Spleen (tissue), 11 donors: ENCODE results near the gene RPS3. TPM values are rescaled to one million over a fixed set of nuclear protein-coding genes. Genes with fewer than 3 reads are reported as not detected.

Experiments
- DNase-seq: peaks from one replicate; pipeline ENCODE4 v3.0.0-alpha.2; 2020
- H3K27ac ChIP-seq, 8 donors: fragments of 200-600 bp; sonication (generic) in 7 of 8; 1 replicate in 4 of 8; 2 replicates in 4 of 8; pipeline versions ENCODE4 v1.5.0 to v1.8.0; 2016 to 2021; ENCODE audit warnings: inconsistent platforms in 4 of 8, mild to moderate bottlenecking in 4 of 8, moderate library complexity in 1 of 8
- H3K27me3 ChIP-seq, 7 donors: fragments of 200-600 bp; sonication (generic) in 6 of 7; replicated peaks in 1 of 7; 1 replicate in 4 of 7; 2 replicates in 3 of 7; pipeline versions ENCODE4 v1.5.0 to v1.8.0; 2016 to 2021; ENCODE audit warnings: inconsistent platforms in 3 of 7, mild to moderate bottlenecking in 1 of 7
- H3K36me3 ChIP-seq, 6 donors: fragments of 200-600 bp; sonication (generic) in 5 of 6; 1 replicate in 4 of 6; 2 replicates in 2 of 6; pipeline versions ENCODE4 v1.5.0 to v1.8.0; 2016 to 2021; ENCODE audit warnings: inconsistent platforms in 2 of 6
- H3K4me1 ChIP-seq, 6 donors: fragments of 200-600 bp; sonication (generic) in 5 of 6; 1 replicate in 3 of 6; 2 replicates in 3 of 6; pipeline versions ENCODE4 v1.5.0 to v1.8.0; 2016 to 2021; ENCODE audit warnings: inconsistent platforms in 3 of 6
- H3K4me3 ChIP-seq, 8 donors: fragments of 200-600 bp; sonication (generic) in 7 of 8; 1 replicate in 4 of 8; 2 replicates in 4 of 8; pipeline versions ENCODE4 v1.5.0 to v1.8.0; 2016 to 2021; ENCODE audit warnings: inconsistent platforms in 4 of 8, mild to moderate bottlenecking in 4 of 8, moderate library complexity in 2 of 8
- H3K9me3 ChIP-seq, 8 donors: fragments of 200-600 bp; sonication (generic) in 7 of 8; 1 replicate in 4 of 8; 2 replicates in 4 of 8; pipeline versions ENCODE4 v1.5.0 to v1.8.0; 2016 to 2021; ENCODE audit warnings: inconsistent platforms in 4 of 8
- CTCF ChIP-seq, 11 experiments: fragments of 200-600 bp in 7 of 11; fragments of 450-650 bp in 4 of 11; sonication (generic) in 4 of 11; IDR thresholded peaks in 8 of 11; conservative IDR thresholded peaks in 3 of 11; 1 replicate in 7 of 11; 2 replicates in 4 of 11; pipeline versions ENCODE4 v1.4.0 to v1.8.0; 2016 to 2021; ENCODE audit warnings: antibody characterized with exemption in 11 of 11, inconsistent platforms in 4 of 11, mild to moderate bottlenecking in 1 of 11
- POLR2A ChIP-seq, 3 donors: fragments of 450-650 bp; IDR thresholded peaks; one replicate each; pipeline ENCODE4 v1.5.1; 2017; ENCODE audit warnings: antibody characterized with exemption in 3 of 3, mild to moderate bottlenecking in 1 of 3
- POLR2AphosphoS5 ChIP-seq, 3 donors: sonication (generic); formaldehyde crosslinking; IDR thresholded peaks; one replicate each; pipeline ENCODE4 v1.5.1; 2017; ENCODE audit warnings: antibody characterized with exemption in 3 of 3
- WGBS, 5 donors: extraction: QIAGEN DNeasy Blood & Tissue Kit in 3 of 5; methylation state at CpG; one replicate each; pipeline versions ENCODE4 v1.1.5 to v1.1.7; 2013 to 2018; 5-methylcytosine and 5-hydroxymethylcytosine counted together
- intact Hi-C: fragments of 100-400 bp; cut with DNase I; formaldehyde crosslinking; loops from one replicate; pipeline ENCODE4 v1.15.0; 2023; ENCODE audit warnings: low total_unique reads
- polyA plus RNA-seq, 3 donors: library from polyadenylated mRNA; stranded (reverse); fragments of 200-250 nt; gene quantifications; one replicate each; pipeline ENCODE4 v1.2.1, GENCODE V29; 2013
- total RNA-seq, 7 donors: library from RNA; depleted of rRNA in 3 of 7; stranded (reverse); fragments of >200 nt in 3 of 7; fragmentation: NEBNext Ultra II Directional in 4 of 7; extraction: Animal tissue kit (Norgen Biotek cat#: 25700) in 4 of 7; gene quantifications; one replicate each; pipeline versions ENCODE4 v1.1.0 to v1.2.1, GENCODE V29; 2016 to 2021
- donor health status: healthy with polysubstance abuse.
- donor health status: DM: no; HTN: no; CAD: no; lungs with moderate emphysema.
- donor health status: DM: no; HTN: no; CAD: no.
- donor health status: Bipolar disorder and iron deficiency.
- donor health status: healthy.
- donor health status: DM: no; HTN: no; CAD: no.
- donor health status: DM: yes; HTN: yes; CAD: no.

The RPS3 gene
- total and polyA plus RNA-seq, 10 donors = 1,482 to 5,449 (median 2,352) TPM

GRCh38 chr11:75439495-75440120 is 40.3 kb downstream of the RPS3 start:
- WGBS, 5 donors = 83 to 92% (median 86%) methylated on average over 10 to 13 of the region's 13 CpGs
- TF ChIP-seq POLR2AphosphoS5 (IDR thresholded peaks at IDR 0.05) (no peak), CTCF (IDR thresholded peaks at IDR 0.05 in 8 of 11, conservative IDR thresholded peaks at IDR 0.05 in 3 of 11) (no peak), POLR2A (IDR thresholded peaks at IDR 0.05) (no peak)
- Histone ChIP-seq H3K9me3 (no peaks in the 10 kb centered on the region), H3K27me3 (no peaks in the 10 kb centered on the region), H3K4me1 (no peaks in the 10 kb centered on the region), H3K36me3 (peaks cover 0 to 99% (median 22%) of the 10 kb centered on the region in 6 donors), H3K4me3 (no peak overlapping the region), H3K27ac (no peak overlapping the region)
- DNase-seq = no peak
- intact Hi-C loops = no loop called here

DNA sequence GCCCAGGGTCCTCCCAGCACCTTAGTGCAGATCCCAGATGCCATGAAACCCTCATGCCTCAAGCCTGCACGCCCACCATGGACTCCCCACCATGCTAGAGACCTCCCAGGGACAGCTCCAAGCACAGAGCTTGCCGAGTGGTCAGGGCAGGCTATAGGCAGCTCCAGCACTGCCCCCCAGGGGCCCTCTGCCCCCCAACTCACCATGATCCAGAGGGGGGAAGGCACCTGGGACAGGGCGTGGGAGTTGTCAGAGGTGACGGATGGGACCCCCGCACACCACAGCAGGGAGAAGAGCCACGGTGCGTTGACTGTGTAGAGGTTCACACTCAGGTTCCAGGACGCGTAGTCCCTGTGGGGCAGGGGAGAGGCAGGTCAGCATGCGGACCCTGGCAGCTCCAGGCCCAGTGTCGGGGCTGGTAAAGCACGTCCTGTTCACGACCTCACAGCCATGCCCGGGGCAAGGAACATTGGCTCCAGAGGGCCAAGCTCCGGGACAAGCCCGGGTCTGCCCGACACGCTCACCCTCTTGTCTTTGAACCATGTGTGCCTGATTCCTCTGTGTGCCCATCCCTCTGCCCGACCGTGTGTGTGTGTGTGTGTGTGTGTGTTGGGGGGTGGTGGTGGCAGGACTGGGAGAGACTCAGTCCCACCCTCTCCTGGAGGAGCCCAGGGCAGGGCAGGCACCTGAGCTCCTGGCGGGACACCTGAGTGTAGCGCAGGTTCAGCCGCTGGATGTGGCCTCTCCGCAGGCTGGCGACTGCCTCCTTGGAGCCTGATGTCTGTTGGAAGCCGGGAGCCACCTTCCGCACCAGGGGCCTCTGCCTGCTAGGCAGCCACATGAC is 41.9 kb downstream of the RPS3 start:
- DNase-seq = no peak
- Histone ChIP-seq H3K36me3 (peaks cover 0 to 88% (median 18%) of the 10 kb centered on the region in 6 donors), H3K4me1 (peaks cover 0 to 4% (median 0%) of the 10 kb centered on the region in 6 donors), H3K27ac (no peak overlapping the region), H3K27me3 (no peaks in the 10 kb centered on the region), H3K4me3 (no peak overlapping the region), H3K9me3 (no peaks in the 10 kb centered on the region)
- intact Hi-C loops = no loop called here
- TF ChIP-seq POLR2AphosphoS5 (IDR thresholded peaks at IDR 0.05) = peak in 1 of 3 donors; percentile 26
- TF ChIP-seq CTCF (IDR thresholded peaks at IDR 0.05 in 8 of 11, conservative IDR thresholded peaks at IDR 0.05 in 3 of 11) = no peak
- WGBS, 5 donors = 84 to 95% (median 90%) methylated on average over 13 to 27 of the region's 27 CpGs

DNA sequence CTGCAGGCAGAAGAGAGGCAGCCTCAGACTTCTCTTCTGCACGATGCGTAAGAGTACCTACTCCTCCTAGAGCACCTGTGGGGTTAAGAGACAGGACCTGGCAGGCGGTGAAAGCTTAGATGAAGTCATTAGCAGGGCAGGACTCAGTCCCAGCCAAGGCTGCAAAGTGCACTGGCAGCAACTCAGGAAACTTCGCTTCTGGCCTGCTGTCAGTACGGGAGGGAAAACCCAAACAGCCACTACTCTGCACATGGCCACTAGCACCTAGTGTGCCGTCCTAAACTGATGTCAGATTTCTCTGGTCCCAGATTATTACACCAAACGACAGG is 42.5 kb downstream of the RPS3 start:
- no peak overlapping the region for H3K27ac ChIP-seq
- whole genome bisulfite sequencing, 5 donors = 77 to 89% (median 88%) methylated on average over 6 to 7 of the region's 7 CpGs
- no peak overlapping the region for H3K4me3 ChIP-seq
- H3K36me3 ChIP-seq = peaks cover 0 to 84% (median 17%) of the 10 kb centered on the region in 6 donors
- no peaks in the 10 kb centered on the region for H3K9me3 ChIP-seq
- TF ChIP-seq POLR2AphosphoS5 (IDR thresholded peaks at IDR 0.05) (no peak), CTCF (IDR thresholded peaks at IDR 0.05 in 8 of 11, conservative IDR thresholded peaks at IDR 0.05 in 3 of 11) (no peak), POLR2A (IDR thresholded peaks at IDR 0.05) (no peak)
- H3K27me3 ChIP-seq = no peaks in the 10 kb centered on the region
- peaks cover 0 to 4% (median 0%) of the 10 kb centered on the region in 6 donors for H3K4me1 ChIP-seq
- intact Hi-C loops = no loop called here
- DNase-seq = no peak
